CD8-positive, alpha-beta memory T cell (primary cell): ENCODE measurements around the gene OR10V1. TPM values are rescaled to one million over a fixed set of nuclear protein-coding genes. Genes with fewer than 3 reads are reported as not detected.

Experiments used
- CTCF ChIA-PET: fragments of 350-600 bp; sonication (Branson Sonifier 250); formaldehyde crosslinking; loops from one replicate; lab custom pipeline; 2021; ENCODE audit warnings: antibody characterized with exemption; lab: Charles Lee
- POLR2A ChIA-PET: fragments of 350-600 bp; sonication (Branson Sonifier 250); formaldehyde crosslinking; loops from one replicate; lab custom pipeline; 2021; ENCODE audit warnings: antibody characterized with exemption; lab: Charles Lee
- DNase-seq, 5 donors: peaks; one replicate each; pipeline versions ENCODE4 v3.0.0 to v3.0.0-alpha.2; 2020 to 2022; ENCODE audit warnings: mixed read lengths in 1 of 5
- H3K27ac ChIP-seq: one replicate; pipeline ENCODE4 v1.7.0; 2013; ENCODE audit warnings: low read depth, mild to moderate bottlenecking, low read length, moderate library complexity
- H3K27me3 ChIP-seq: 2 replicates; pipeline ENCODE4 v1.7.0; 2013; ENCODE audit warnings: low read length, mild to moderate bottlenecking; ENCODE audit not compliant: insufficient read depth, poor library complexity, severe bottlenecking
- H3K36me3 ChIP-seq: 2 replicates; pipeline ENCODE4 v1.7.0; 2013; ENCODE audit warnings: mild to moderate bottlenecking, low read length, moderate library complexity; ENCODE audit not compliant: insufficient read depth
- H3K4me1 ChIP-seq: 2 replicates; pipeline ENCODE4 v1.7.0; 2013; ENCODE audit warnings: mild to moderate bottlenecking, low read length, moderate library complexity; ENCODE audit not compliant: insufficient read depth
- H3K4me3 ChIP-seq: 2 replicates; pipeline ENCODE4 v1.7.0; 2013; ENCODE audit warnings: mild to moderate bottlenecking, low read length
- H3K9me3 ChIP-seq: 2 replicates; pipeline ENCODE4 v1.7.0; 2013; ENCODE audit warnings: mild to moderate bottlenecking, low read length
- H3K27ac Mint-ChIP-seq, 8 donors: one replicate each; pipeline ENCODE4 v1.8.0; 2020 to 2021; ENCODE audit warnings: mixed read lengths in 8 of 8, mild to moderate bottlenecking in 6 of 8, inconsistent platforms in 3 of 8, moderate library complexity in 3 of 8
- H3K27me3 Mint-ChIP-seq, 2 donors: one replicate each; pipeline ENCODE4 v1.8.0; 2020 to 2021; ENCODE audit warnings: mixed read lengths in 2 of 2, mild to moderate bottlenecking in 1 of 2, moderate library complexity in 1 of 2
- H3K36me3 Mint-ChIP-seq, 3 donors: one replicate each; pipeline ENCODE4 v1.8.0; 2020 to 2021; ENCODE audit warnings: mixed read lengths in 3 of 3, inconsistent platforms in 1 of 3, mild to moderate bottlenecking in 1 of 3
- H3K4me1 Mint-ChIP-seq, 3 donors: one replicate each; pipeline ENCODE4 v1.8.0; 2020 to 2021; ENCODE audit warnings: mixed read lengths in 3 of 3, inconsistent platforms in 1 of 3, mild to moderate bottlenecking in 1 of 3
- H3K4me3 Mint-ChIP-seq, 7 donors: one replicate each; pipeline ENCODE4 v1.8.0; 2020 to 2021; ENCODE audit warnings: mixed read lengths in 7 of 7, mild to moderate bottlenecking in 6 of 7, moderate library complexity in 4 of 7, inconsistent platforms in 2 of 7
- H3K9me3 Mint-ChIP-seq, 5 donors: one replicate each; pipeline ENCODE4 v1.8.0; 2020 to 2022; ENCODE audit warnings: mixed read lengths in 5 of 5, mild to moderate bottlenecking in 3 of 5, moderate library complexity in 2 of 5, inconsistent platforms in 1 of 5
- polyA plus RNA-seq: library from polyadenylated mRNA; unstranded; fragments of 300-500 nt; fragmentation: Illumina TruSeq; gene quantifications from one replicate; pipeline ENCODE4 v1.2.3, GENCODE V29; 2021
- total RNA-seq, 2 experiments: library from RNA; stranded (reverse); gene quantifications; one replicate each; pipeline ENCODE4 v1.2.3, GENCODE V29; 2021

OR10V1 gene
- total and polyA plus RNA-seq, 3 experiments from 2014 or later = not detected

- H3K4me1 Mint-ChIP-seq = peaks cover 7 to 12% (median 8%) of the 10 kb centered on the region in 3 donors
- no peak overlapping the region for H3K4me3 Mint-ChIP-seq
- DNase-seq = no peak
- POLR2A ChIA-PET = no interaction called here
- no peaks in the 10 kb centered on the region for H3K36me3 ChIP-seq
- H3K4me1 ChIP-seq = no peaks in the 10 kb centered on the region
- no peaks in the 10 kb centered on the region for H3K9me3 ChIP-seq
- H3K36me3 Mint-ChIP-seq = peaks cover 0 to 4% (median 0%) of the 10 kb centered on the region in 3 donors
- CTCF ChIA-PET = no interaction called here
- no peak overlapping the region for H3K4me3 ChIP-seq
- no peaks in the 10 kb centered on the region for H3K27me3 ChIP-seq
- H3K27ac Mint-ChIP-seq = no peak overlapping the region
- H3K9me3 Mint-ChIP-seq = no peaks in the 10 kb centered on the region
- H3K27me3 Mint-ChIP-seq = peaks cover under 1 to 4% of the 10 kb centered on the region in 2 donors
- H3K27ac ChIP-seq = no peak overlapping the region
Measured at GRCh38 chr11:59729834-59730233, 16.2 kb upstream of the OR10V1 start.

- H3K27ac Mint-ChIP-seq = peak overlapping the region in 3 of 8 donors; percentile 25 to 91 (median 60)
- peaks cover 5 to 8% of the 10 kb centered on the region in 2 donors for H3K27me3 Mint-ChIP-seq
- H3K27ac ChIP-seq = no peak overlapping the region
- no peaks in the 10 kb centered on the region for H3K9me3 Mint-ChIP-seq
- H3K4me3 Mint-ChIP-seq = no peak overlapping the region
- H3K9me3 ChIP-seq = no peaks in the 10 kb centered on the region
- no peaks in the 10 kb centered on the region for H3K36me3 ChIP-seq
- H3K36me3 Mint-ChIP-seq = peaks cover 0 to 4% (median 0%) of the 10 kb centered on the region in 3 donors
- DNase-seq = no peak
- ChIA-PET CTCF (no interaction called here), POLR2A (no interaction called here)
- peaks cover 7 to 12% (median 8%) of the 10 kb centered on the region in 3 donors for H3K4me1 Mint-ChIP-seq
- H3K4me3 ChIP-seq = no peak overlapping the region
- H3K27me3 ChIP-seq = no peaks in the 10 kb centered on the region
- no peaks in the 10 kb centered on the region for H3K4me1 ChIP-seq
Measured at GRCh38 chr11:59728913-59729312, 15.3 kb upstream of the OR10V1 start.

GRCh38 chr11:59728154-59728553 lies 14.5 kb upstream of the OR10V1 start:
- no peaks in the 10 kb centered on the region for H3K9me3 Mint-ChIP-seq
- CTCF ChIA-PET = no interaction called here

DNA sequence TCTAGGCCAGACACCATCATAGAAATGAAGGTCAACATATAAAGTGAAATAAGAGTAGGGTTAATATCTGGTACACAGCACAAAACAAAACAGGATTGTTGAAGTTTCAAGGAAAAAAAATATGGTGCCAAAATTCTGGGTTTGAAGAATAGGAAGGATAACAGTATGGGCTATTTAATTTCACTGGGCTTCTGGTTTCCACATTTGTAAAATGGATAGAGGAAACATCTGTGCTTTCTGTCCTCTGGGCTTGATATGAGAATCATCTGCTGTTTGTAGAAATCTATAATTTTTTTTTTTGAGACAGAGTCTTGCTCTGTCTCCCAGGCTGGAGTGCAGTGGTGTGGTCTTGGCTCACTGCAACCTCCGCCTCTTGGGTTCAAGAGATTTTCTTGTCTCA lies 13.8 kb upstream of the OR10V1 start:
- no peak for DNase-seq
- H3K4me1 ChIP-seq = no peaks in the 10 kb centered on the region
- H3K9me3 Mint-ChIP-seq = no peaks in the 10 kb centered on the region
- H3K4me1 Mint-ChIP-seq = peaks cover 7 to 12% (median 8%) of the 10 kb centered on the region in 3 donors
- peaks cover 0 to 4% (median 0%) of the 10 kb centered on the region in 3 donors for H3K36me3 Mint-ChIP-seq
- H3K27ac ChIP-seq = no peak overlapping the region
- ChIA-PET CTCF (no interaction called here), POLR2A (no interaction called here)
- no peaks in the 10 kb centered on the region for H3K36me3 ChIP-seq
- H3K27me3 Mint-ChIP-seq = peaks cover 5 to 20% of the 10 kb centered on the region in 2 donors
- no peaks in the 10 kb centered on the region for H3K27me3 ChIP-seq
- H3K9me3 ChIP-seq = no peaks in the 10 kb centered on the region
- H3K4me3 ChIP-seq = no peak overlapping the region
- H3K27ac Mint-ChIP-seq = no peak overlapping the region
- no peak overlapping the region for H3K4me3 Mint-ChIP-seq

More at GRCh38 chr11:59728154-59728553, 14.5 kb upstream of the OR10V1 start:
- no peak overlapping the region for H3K27ac Mint-ChIP-seq
- Histone ChIP-seq H3K27me3 (no peaks in the 10 kb centered on the region), H3K4me3 (no peak overlapping the region), H3K9me3 (no peaks in the 10 kb centered on the region), H3K36me3 (no peaks in the 10 kb centered on the region), H3K27ac (no peak overlapping the region), H3K4me1 (no peaks in the 10 kb centered on the region)
- peaks cover 5 to 14% of the 10 kb centered on the region in 2 donors for H3K27me3 Mint-ChIP-seq
- POLR2A ChIA-PET = no interaction called here
- no peak for DNase-seq
- H3K4me3 Mint-ChIP-seq = no peak overlapping the region
- peaks cover 7 to 12% (median 8%) of the 10 kb centered on the region in 3 donors for H3K4me1 Mint-ChIP-seq
- peaks cover 0 to 4% (median 0%) of the 10 kb centered on the region in 3 donors for H3K36me3 Mint-ChIP-seq

- no peaks in the 10 kb centered on the region for H3K9me3 ChIP-seq
- peaks cover 0 to under 1% (median 0%) of the 10 kb centered on the region in 3 donors for H3K36me3 Mint-ChIP-seq
- peaks cover 7 to 40% of the 10 kb centered on the region in 2 donors for H3K27me3 Mint-ChIP-seq
- H3K4me3 ChIP-seq = no peak overlapping the region
- no peak for DNase-seq
- CTCF ChIA-PET = no interaction called here
- no peaks in the 10 kb centered on the region for H3K27me3 ChIP-seq
- H3K27ac Mint-ChIP-seq = no peak overlapping the region
- no peak overlapping the region for H3K4me3 Mint-ChIP-seq
- POLR2A ChIA-PET = no interaction called here
- no peaks in the 10 kb centered on the region for H3K4me1 ChIP-seq
- no peaks in the 10 kb centered on the region for H3K9me3 Mint-ChIP-seq
- no peak overlapping the region for H3K27ac ChIP-seq
- no peaks in the 10 kb centered on the region for H3K36me3 ChIP-seq
- H3K4me1 Mint-ChIP-seq = peaks cover 5 to 10% (median 6%) of the 10 kb centered on the region in 3 donors
Measured at GRCh38 chr11:59724066-59724465, 10.4 kb upstream of the OR10V1 start.

- ChIA-PET POLR2A (no interaction called here), CTCF (no interaction called here)
- Histone ChIP-seq H3K4me3 (no peak overlapping the region), H3K4me1 (no peaks in the 10 kb centered on the region), H3K36me3 (no peaks in the 10 kb centered on the region), H3K9me3 (no peaks in the 10 kb centered on the region), H3K27me3 (no peaks in the 10 kb centered on the region), H3K27ac (no peak overlapping the region)
- Mint-ChIP-seq H3K4me1 (no peaks in the 10 kb centered on the region), H3K27me3 (peaks cover 12 to 69% of the 10 kb centered on the region in 2 donors), H3K27ac (no peak overlapping the region), H3K9me3 (no peaks in the 10 kb centered on the region), H3K4me3 (no peak overlapping the region), H3K36me3 (no peaks in the 10 kb centered on the region)
- no peak for DNase-seq
Measured at GRCh38 chr11:59719556-59719955, 5.9 kb upstream of the OR10V1 start.

DNA sequence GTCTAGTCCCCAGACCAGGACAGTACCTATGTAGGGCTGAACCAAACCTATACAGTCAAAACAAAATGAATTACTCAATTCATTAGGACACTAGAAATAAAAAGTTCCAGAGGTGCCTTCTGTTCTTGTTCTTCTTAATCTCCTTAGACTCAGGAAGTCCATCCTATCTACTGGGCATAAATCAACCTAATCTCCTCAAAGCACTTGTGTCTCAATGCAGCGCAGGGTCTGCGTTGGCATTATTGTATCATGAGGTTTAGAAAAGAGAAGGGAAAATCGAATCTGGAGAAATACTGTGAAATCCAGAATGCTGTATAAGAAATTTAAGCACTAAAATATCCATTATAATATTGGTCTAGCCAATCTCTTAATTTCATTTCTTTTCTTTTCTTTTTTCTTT lies 2.4 kb upstream of the OR10V1 start:
- H3K9me3 ChIP-seq = no peaks in the 10 kb centered on the region
- no peaks in the 10 kb centered on the region for H3K36me3 ChIP-seq
- DNase-seq = no peak
- Mint-ChIP-seq H3K4me3 (no peak overlapping the region), H3K9me3 (no peaks in the 10 kb centered on the region), H3K4me1 (no peaks in the 10 kb centered on the region), H3K27ac (no peak overlapping the region), H3K27me3 (peaks cover 7 to 54% of the 10 kb centered on the region in 2 donors), H3K36me3 (no peaks in the 10 kb centered on the region)
- no peaks in the 10 kb centered on the region for H3K27me3 ChIP-seq
- no peak overlapping the region for H3K4me3 ChIP-seq
- no peaks in the 10 kb centered on the region for H3K4me1 ChIP-seq
- CTCF ChIA-PET = no interaction called here
- POLR2A ChIA-PET = no interaction called here
- no peak overlapping the region for H3K27ac ChIP-seq

DNA sequence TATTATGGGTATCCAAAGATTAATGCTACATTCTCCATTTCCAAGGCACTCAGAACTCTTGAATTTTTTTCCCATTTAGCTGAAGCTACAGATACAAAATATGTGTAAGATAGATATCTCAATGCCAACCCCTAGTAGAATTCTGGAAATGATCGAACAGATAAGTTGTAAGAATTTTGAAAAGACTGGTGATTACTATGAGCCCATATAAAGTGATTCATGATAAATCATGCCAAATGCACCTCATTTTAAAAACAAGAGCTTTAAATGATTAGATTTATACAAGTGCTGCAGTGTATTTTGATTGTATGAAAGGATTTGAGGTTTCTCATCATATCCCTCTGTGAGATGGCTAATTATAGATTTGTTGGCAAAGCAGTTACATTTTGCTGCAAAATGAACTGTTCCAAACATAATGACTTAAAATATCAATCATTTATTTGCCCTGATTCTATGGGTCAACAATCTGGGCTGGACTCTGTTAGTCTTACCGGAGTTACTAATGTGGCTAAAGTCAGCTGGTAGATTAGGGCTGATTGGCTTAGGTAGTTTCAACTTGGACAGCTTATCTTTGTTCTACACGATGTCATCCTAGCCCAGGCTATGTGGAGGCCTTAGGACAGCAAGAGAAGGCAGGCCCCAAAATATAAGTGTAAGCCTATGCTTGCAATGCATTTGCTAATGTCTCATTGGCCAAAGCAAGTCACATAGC lies 3.4 kb downstream of the OR10V1 start:
- Mint-ChIP-seq H3K4me1 (no peaks in the 10 kb centered on the region), H3K9me3 (no peaks in the 10 kb centered on the region), H3K27me3 (peaks cover 11 to 42% of the 10 kb centered on the region in 2 donors), H3K4me3 (no peak overlapping the region), H3K36me3 (no peaks in the 10 kb centered on the region), H3K27ac (peak overlapping the region in 1 of 8 donors; percentile 5)
- no peaks in the 10 kb centered on the region for H3K27me3 ChIP-seq
- no peaks in the 10 kb centered on the region for H3K4me1 ChIP-seq
- H3K27ac ChIP-seq = no peak overlapping the region
- no peaks in the 10 kb centered on the region for H3K9me3 ChIP-seq
- H3K36me3 ChIP-seq = no peaks in the 10 kb centered on the region
- no peak for DNase-seq
- ChIA-PET CTCF (no interaction called here), POLR2A (no interaction called here)
- no peak overlapping the region for H3K4me3 ChIP-seq
